Measurements from ENCODE around the gene MAP7. TPM values are rescaled to one million over a fixed set of nuclear protein-coding genes. Genes with fewer than 3 reads are reported as not detected.
"Not testable (repeated sequence)": the region's sequence is repeated elsewhere in the genome, so short reads cannot be mapped to it uniquely, and the experiment has no call there.

Gene MAP7
- polyA plus RNA-seq, 4 donors: 32.6 to 37.1 (median 34.5) TPM

DNA sequence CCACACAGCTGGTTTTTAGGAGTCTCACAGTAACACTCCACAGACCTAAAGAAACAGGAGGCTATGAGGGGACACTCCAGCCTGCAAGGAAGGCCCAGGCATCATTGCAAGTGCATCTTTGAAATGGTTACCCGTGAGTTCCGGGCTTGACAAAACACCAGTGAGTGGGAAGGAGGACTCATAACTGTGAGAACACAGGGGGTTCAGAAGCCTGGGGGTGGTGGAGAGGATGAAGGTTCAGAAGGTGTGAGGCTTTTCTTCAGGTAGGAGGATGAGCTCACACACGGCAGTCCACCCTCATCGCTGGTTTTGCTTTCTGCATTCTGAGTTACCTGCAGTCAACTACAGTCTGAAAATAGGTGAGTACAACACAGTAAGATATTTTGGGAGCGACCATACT, 39.9 kb downstream of the MAP7 start:
- DNase-seq (ENCODE audit: low read depth in 4 of 4, low spot score in 3 of 4): no peak

DNA sequence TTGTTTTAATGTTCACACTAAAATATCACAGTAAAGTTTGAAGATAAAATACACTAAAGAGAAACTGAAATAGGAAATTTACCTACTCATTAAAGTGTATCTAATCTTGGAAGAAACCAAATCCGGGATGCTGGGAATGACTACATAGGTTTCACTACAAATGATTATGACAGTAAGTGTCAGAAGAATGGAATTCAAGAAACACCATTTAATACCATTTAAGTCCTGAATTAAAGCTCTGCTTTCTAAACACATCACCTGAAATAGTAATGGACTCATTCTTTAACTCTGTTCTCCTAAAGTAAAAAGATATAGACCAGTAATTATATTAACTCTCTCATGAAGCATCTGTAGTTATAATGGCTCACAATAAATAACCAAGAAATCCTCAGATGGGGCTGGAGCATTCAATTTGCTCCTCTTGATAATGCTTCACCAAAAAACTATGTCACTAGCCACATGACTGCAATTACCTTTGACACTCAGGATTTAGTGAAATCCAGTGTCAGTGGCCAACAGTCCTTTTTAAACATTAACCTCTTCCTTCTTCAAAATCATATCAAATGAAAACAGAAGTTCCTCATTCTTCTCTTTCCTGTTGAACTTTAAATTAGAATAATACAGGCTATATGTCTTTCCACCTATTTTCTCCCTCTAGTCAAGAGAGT, 41.4 kb downstream of the MAP7 start:
- no peak for DNase-seq (ENCODE audit: low read depth in 4 of 4, low spot score in 3 of 4)

DNA sequence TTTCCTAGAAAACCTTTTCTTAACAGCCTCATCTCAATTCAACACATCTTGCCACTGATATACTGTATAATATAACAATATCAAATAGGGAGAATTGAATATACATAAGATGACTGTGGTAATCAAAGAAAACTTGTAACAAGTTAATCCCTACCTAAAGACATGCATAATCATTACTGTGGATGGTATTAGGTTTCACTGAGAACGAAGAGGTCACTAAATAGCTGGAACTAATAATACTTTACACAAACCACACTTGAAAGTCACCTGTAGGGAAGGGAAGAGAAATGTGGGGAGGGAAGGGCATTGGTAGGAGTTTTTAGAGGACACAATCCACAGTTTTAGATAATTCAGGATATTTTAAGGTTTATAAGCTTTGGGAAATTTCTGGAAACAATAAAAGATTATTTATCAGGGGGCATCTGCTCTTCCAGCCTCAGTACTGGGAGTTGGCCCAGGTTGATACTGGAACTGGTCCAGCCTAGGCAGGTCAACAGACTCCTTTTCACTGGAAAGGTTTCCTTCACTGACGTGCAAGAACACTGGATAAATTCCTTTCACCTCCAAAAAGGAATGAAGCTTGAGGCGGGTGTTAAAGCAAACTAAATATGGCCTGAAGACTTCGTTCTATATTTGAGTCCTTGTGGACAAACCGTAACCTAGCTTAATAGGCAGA, 44.0 kb downstream of the MAP7 start:
- no peak for DNase-seq (ENCODE audit: low read depth in 4 of 4, low spot score in 3 of 4)

DNA sequence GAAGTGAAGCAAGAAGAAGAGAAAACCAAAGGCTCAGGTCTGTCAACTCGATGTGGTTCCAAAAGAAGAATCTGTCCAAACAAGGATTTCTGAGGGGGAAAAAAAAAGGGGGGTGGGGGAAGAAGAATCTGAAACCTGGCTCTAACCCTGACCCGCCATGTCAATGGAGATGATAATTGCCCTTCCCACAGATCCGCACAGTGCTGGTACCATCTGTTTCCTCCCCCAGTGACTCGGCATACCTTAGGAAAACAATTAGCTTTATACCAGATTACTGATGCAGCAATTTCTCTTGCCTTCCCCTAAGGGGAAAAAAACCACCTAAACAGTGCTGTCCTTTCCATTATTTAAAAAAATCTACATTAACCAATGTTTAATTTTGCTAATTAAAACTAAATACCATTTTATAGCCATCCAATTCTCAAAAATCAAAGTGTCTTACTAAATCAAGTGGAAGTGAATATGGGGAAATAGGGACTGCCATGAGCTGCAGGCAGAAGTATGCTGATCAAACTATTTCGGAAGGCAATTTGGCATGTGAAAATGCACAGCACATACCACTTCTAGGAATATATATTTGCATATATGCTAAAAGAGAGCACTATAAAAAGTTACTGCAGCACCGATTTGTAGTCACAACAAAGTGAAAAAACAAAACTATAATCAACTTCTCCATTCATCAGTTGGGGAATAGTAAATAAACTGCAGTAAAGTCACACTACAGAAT, 46.8 kb downstream of the MAP7 start:
- DNase-seq (ENCODE audit: low read depth in 4 of 4, low spot score in 3 of 4): no peak

DNA sequence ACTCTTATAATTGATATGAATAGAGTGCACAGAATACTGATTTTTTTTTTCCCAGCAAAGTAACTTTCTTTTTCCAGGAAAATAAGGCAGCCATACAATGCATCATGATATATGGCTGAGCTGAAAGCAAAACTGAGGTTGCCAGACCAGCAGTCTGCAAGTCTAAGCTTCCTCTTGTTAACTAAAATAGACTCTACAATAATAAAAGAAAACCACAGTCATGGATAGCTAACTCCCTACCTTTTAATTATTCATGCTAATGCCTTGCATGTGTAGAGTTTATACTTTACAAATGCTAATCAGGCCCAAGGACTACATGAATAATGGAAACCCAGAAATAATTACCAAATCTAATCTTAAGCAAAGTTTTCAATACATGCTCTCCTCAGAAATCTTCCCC, 47.4 kb downstream of the MAP7 start:
- no peak for DNase-seq (ENCODE audit: low read depth in 4 of 4, low spot score in 3 of 4)

DNA sequence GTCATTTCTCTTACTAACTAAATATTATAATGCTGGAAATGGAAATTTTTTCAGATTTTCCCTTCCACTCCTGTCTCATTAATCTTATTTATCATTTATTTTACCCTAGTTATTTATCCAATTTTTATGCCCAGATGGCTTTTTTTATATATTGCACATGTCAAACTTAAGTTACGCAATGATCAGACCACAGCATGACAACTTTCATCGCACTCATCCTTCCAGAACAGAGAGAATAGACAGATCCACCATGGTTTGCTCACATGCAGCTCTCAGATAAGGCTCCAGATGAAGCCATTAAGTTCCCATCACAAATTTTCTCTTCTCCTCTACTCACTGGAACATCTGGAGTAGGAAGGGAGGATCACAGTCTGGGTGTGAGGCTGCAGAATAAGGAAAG, 48.7 kb downstream of the MAP7 start:
- DNase-seq (ENCODE audit: low read depth in 4 of 4, low spot score in 3 of 4): no peak

DNA sequence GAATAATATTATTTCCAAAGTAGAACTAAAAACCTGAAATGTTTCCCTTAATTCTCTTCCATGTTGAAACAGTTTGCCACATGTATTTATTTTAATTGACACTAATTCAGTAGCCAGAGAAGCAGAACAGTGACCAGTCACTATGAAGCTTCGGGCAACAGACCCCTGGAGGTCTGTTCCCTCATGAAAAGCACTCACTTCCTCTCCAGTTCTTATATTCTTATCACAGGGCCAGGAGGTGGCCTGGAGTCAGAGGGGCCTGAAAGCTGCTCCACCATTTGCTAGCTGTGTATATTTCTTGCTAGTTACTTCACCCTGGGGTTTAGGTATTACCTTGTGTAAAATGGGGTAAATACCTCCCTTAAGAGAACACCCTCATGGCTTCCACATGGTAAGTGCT, 49.1 kb downstream of the MAP7 start:
- no peak for DNase-seq (ENCODE audit: low read depth in 4 of 4, low spot score in 3 of 4)

DNA sequence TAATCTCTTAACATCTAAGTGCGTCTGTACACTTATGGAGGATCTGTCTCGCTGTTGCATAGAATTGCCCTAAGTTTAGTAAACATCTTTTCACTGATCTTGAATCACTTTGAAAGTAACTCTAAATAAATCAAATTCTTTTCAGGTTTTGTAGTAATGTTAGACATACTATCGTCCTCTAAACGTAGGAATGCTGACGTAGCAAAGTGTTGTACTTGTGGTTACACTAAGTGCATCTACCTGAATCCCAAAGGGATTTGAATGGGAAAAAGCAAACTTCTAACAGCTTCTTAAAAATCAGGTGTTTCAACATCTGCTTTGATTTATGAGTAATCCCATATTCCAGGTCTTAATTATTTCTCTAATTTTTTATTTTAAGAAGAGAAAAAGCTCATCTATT, 49.8 kb downstream of the MAP7 start:
- DNase-seq (ENCODE audit: low read depth in 4 of 4, low spot score in 3 of 4): no peak

DNA sequence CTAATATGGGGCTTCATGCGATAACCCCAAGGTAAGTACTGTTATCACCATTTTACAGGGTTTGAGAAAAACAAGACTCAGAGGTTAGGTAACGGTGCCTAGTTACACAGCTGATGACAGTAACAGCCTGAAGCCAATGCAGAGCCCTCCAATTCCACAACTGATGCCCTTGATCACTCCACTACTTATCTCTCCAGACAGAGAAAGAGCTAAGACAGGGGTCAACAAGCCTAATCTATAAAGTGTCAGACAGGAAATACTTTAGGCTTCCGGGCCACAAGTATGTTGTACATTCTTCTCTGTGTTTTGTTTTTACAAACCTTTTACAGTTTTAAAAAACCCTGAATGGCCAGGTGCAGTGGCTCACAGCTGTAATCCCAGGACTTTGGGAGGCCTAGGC, 50.9 kb downstream of the MAP7 start:
- DNase-seq (ENCODE audit: low read depth in 4 of 4, low spot score in 3 of 4): no peak

DNA sequence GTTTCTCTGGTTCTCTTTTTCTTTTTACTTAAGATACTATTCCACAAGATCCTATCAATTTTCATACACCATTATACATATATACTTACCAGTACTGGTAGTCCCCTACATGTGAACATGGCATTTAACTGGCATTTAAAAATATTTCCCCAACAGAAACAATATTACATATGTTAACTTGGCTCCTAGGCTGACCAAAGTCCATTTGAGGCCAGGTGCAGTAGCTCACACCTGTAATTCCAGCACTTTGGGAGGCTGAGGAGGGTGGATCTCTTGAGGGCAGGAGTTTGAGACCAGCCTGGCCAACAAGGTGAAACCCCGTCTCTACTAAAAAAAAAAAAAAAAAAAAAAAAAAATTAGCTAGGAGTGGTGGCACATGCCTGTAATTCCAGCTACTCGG, 53.8 kb downstream of the MAP7 start:
- DNase-seq (ENCODE audit: low read depth in 4 of 4, low spot score in 3 of 4): not testable (repeated sequence)

DNA sequence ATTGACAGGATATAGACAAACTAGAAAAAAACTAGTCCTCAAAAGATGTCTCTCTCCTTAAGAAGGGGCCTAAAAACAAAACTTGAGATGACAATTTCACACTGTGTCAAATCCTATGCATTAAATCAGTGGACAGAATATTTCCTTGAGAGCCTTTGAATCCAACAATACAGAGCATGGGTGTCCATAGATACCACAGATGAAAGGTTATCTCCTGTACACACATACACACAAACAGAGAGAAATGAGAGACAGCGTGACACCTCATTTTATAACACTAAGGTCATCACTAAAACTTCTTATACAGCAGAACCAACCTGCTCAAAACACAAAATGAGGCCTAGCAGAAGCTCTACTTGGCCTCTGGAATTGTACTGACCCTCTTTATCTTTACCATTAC, 55.5 kb downstream of the MAP7 start:
- DNase-seq (ENCODE audit: low read depth in 4 of 4, low spot score in 3 of 4): no peak

DNA sequence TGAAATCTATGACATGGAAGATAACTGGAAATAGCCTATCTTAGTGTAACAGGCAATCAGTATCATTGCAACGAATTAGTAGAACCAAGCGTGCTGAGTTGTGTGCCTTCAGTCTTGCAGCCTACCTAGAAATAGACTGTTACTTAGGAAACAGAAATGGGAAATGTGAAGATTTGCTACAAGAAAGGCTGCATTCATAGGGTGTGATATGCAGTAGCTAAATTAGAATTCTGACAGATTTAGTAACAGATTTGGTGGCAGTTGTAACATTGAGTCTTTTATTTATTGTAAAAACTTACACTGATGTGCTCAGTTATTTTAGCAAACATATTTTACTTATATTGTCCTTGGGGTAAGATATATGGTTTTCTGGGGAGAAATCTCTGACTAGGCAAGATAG, 56.2 kb downstream of the MAP7 start:
- DNase-seq (ENCODE audit: low read depth in 4 of 4, low spot score in 3 of 4): no peak

DNA sequence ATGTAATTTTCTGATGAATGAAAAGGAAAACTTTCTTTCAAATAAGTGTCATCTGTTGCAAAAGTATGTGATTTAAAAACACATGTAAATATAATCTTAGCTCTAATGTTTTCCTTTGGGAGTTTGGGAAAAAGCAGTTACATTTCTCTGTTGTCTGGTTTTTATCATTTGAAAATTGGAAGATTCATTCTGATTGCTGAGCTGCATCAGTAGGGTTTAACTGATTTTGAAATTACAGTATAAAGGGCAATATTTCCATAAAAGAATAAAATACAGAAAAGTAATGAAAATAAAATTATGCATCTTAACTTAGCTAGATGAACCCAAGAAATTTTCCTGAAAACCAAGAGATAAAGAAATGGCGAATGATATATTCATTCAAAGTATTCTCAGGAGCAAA, 57.8 kb downstream of the MAP7 start:
- DNase-seq (ENCODE audit: low read depth in 4 of 4, low spot score in 3 of 4): no peak

DNA sequence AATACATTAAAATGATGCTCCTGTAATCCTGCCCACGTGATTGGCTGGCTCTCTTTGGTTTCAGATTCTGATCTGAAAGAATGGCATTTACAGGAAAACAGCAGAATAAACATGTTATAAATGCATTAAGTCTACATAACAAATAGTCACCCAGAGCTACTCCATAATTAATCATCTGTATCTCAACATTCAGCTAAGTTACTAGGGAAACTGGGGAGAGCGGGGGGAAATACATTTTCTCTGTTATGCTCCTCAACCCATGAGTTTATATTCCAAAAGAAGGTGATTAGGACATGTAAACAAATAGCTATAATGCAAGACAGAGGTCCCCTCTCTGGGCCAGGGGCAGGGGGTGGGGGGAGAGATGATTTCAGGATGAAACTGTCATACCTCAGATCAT, 58.5 kb downstream of the MAP7 start:
- DNase-seq (ENCODE audit: low read depth in 4 of 4, low spot score in 3 of 4): no peak

DNA sequence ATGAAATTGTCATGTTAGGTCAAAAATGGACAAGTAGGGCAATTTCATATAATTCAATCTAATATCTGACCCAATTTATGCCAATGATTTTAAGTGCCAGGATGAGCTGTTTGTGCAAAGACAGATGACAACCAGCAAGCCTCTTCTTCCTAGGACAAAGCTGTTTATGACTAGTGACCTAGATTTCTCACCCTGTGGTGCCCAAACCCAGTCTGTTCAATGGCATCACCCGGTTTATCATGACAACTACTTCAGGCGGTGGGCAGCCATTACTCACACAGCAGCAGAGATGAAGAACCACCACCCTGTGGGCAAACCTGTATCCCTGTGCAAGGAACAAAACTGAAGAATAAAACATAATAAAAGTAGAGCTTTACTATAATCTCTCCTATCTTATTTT, 59.0 kb downstream of the MAP7 start:
- no peak for DNase-seq (ENCODE audit: low read depth in 4 of 4, low spot score in 3 of 4)

DNA sequence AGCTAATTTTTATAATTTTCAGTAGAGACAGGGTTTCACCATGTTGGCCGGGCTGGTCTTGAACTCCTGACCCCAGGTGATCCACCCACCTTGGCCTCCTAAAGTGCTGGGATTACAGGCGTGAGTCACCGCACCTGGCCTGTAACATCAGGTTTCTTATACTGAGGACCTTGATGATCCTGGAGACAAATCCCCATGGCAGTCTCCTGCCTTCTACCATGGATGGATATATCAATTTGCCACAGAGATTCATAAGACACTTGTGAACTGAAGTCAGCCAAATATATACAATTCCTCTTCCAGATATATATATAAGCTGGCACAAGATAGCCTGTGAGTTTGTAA, 60.6 kb downstream of the MAP7 start:
- DNase-seq (ENCODE audit: low read depth in 4 of 4, low spot score in 3 of 4): not testable (repeated sequence)

DNA sequence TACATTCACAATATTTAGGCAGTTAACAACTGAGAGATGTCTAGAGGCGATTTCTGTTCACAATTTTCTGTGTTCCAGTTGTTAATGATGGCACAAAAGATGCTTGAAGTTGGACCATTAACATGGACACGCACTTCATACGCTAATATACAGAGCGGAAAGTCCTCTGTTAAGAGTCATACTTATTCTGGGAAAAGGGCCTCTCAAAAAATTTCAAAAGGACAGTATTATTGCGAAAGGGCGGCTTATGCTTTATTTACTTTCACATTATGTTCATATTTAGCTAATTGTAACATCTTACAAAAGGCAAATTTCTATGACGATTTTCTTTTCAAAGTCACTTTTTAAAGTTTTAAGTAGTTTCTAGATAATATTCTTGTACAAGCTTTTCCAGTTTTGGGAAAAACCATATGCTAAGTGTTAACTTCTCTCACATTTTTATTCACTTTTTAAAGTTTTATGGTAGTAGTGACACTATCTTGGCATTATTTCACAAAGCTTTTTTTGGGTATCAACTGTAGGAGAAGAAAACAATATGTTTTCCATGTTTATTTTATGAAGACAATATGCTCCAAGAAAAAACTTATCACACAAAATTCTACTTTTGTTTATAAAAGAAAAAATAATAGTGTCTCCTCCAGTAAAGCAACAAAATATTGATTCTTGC, 62.3 kb downstream of the MAP7 start:
- no peak for DNase-seq (ENCODE audit: low read depth in 4 of 4, low spot score in 3 of 4)

DNA sequence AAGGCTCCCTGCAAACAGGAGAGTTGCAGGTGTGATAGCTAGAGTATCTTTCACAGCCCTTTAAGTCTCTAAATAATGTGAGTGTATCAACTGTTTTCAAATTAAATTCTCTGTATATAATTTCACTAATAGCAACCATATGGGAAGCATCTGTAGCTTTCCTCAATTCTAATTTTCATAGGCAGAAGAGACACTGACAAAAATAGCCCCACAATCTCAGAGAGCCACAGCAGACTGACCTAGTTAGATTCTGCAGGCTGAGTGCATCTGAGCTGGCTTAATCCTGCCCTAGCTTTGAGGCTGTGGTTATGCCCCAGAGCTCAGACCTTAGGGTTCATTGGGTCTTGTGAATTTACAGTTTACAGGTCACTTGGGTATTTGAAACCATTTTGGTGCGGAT, 63.9 kb downstream of the MAP7 start:
- DNase-seq (ENCODE audit: low read depth in 4 of 4, low spot score in 3 of 4): no peak

DNA sequence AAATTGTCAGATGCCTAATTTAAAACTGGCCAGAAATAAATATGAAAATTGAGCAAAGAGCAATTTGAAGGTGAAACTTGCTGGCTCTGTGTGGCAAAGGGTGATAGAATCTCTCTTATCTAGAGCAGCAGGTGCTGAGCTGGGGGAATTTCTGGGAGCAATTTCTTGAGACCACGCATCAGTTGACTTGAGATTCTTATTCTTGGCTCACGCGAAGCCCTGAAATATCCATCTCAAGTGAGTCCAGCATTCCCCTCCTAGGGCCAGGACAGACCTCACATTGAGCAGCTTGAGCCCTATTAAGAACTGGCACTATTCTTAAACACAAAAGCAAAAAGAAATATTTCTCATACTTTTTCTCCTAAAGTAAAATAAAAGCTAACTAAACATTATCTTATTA, 66.3 kb downstream of the MAP7 start:
- DNase-seq (ENCODE audit: low read depth in 4 of 4, low spot score in 3 of 4): no peak

DNA sequence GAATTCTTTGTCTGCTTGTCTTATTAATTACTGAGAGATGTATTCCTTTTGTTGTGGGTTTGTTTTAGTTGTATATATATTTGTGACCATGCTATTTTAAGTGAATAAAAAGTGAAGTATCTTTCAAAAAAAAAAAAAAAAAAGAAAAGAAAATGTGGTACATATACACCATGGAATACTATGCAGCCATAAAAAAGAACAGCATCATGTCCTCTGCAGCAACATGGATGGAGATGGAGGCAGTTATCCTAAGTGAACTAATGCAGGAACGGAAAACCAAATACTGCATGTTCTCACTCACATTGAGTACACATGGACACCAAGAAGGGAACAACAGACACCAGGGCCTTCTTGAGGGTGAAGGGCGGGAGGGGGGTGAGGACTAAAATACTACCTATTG, 67.2 kb downstream of the MAP7 start:
- DNase-seq (ENCODE audit: low read depth in 4 of 4, low spot score in 3 of 4): not testable (repeated sequence)

DNA sequence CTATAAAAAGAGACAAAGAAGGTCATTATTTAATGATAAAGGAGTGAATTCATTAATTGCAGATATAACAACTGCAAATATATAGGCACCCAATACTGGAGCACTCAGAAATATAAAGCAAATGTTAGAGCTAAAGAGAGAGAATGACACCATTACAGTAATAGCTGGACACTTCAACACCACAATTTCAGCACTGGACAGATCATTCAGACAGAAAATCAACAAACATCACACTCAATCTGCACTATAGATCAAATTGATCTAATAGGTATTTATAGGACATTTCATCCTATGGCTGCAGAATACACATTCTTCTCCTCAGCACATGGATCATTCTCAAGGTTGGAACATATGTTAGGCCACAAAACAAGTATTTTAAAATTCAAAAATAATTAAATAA, 72.7 kb downstream of the MAP7 start:
- no peak for DNase-seq (ENCODE audit: low read depth in 4 of 4, low spot score in 3 of 4)

DNA sequence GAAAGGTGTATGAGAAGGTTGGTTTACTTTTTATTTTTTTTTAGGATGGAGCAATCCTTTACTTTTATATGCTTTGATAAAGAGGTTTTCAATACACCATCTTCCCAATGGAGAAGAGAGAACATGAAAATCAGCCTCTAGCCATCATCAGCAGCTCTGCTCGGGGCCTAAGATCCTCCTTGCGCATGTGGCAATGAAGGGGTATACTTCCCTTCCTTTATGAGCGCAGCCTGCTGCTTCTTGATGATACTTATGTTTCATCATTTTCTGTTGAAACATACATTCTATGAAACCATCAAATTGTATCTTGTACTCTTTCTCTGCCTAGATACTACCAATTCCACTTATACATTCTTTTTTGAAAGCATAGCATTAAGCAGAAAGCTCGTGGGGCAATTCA, 74.5 kb downstream of the MAP7 start:
- no peak for DNase-seq (ENCODE audit: low read depth in 4 of 4, low spot score in 3 of 4)
